Stimulated activated CD4-positive, alpha-beta T cell treated with anti-CD3 and anti-CD28 coated beads, Interleukin-4, amount 100 ng/mL, for 4 hours (primary cell): ENCODE results near the gene STK38.
"Not testable (repeated sequence)": the region's sequence is repeated elsewhere in the genome, so short reads cannot be mapped to it uniquely, and the experiment has no call there.

Experiments used
- DNase-seq, 2 experiments: peaks; one replicate each; pipeline ENCODE4 v3.0.0-alpha.2; 2020

STK38 gene

GRCh38 chr6:36517408-36517807 is 29.9 kb downstream of the STK38 start:
- DNase-seq, result no peak

GRCh38 chr6:36516988-36517387 is 30.3 kb downstream of the STK38 start:
- no peak for DNase-seq

- DNase-seq, result no peak
Measured at GRCh38 chr6:36516559-36516958, 30.7 kb downstream of the STK38 start.

- DNase-seq, result no peak
Measured at GRCh38 chr6:36515844-36516243, 31.4 kb downstream of the STK38 start.

- no peak for DNase-seq
Measured at GRCh38 chr6:36514554-36515456, 32.5 kb downstream of the STK38 start.

GRCh38 chr6:36510365-36510764 is 36.9 kb downstream of the STK38 start:
- DNase-seq, result no peak

- DNase-seq, result no peak
Measured at GRCh38 chr6:36508532-36508931, 38.7 kb downstream of the STK38 start.

- no peak for DNase-seq
Measured at GRCh38 chr6:36506611-36507010, 40.7 kb downstream of the STK38 start.

GRCh38 chr6:36505744-36506534 is 41.3 kb downstream of the STK38 start:
- no peak for DNase-seq

- DNase-seq, result no peak
Measured at GRCh38 chr6:36504982-36505381, 42.3 kb downstream of the STK38 start.

GRCh38 chr6:36504181-36504580 is 43.1 kb downstream of the STK38 start:
- DNase-seq, result no peak

- no peak for DNase-seq
Measured at GRCh38 chr6:36501686-36502085, 45.6 kb downstream of the STK38 start.

GRCh38 chr6:36499918-36500317 is 47.4 kb downstream of the STK38 start:
- no peak for DNase-seq

- DNase-seq, result no peak
Measured at GRCh38 chr6:36495086-36495485, 52.2 kb downstream of the STK38 start.

- no peak for DNase-seq
Measured at GRCh38 chr6:36493859-36494258, 53.4 kb downstream of the STK38 start.

GRCh38 chr6:36493319-36493718 is 54.0 kb downstream of the STK38 start:
- no peak for DNase-seq

GRCh38 chr6:36492621-36493020 is 54.7 kb downstream of the STK38 start:
- DNase-seq, result no peak

GRCh38 chr6:36492092-36492491 is 55.2 kb downstream of the STK38 start:
- no peak for DNase-seq

GRCh38 chr6:36491378-36491965 is 55.8 kb downstream of the STK38 start:
- no peak for DNase-seq

GRCh38 chr6:36489426-36489825 is 57.9 kb downstream of the STK38 start:
- no peak for DNase-seq

- DNase-seq, result no peak
Measured at GRCh38 chr6:36488221-36488620, 59.1 kb downstream of the STK38 start.

GRCh38 chr6:36487698-36488097 is 59.6 kb downstream of the STK38 start:
- no peak for DNase-seq

GRCh38 chr6:36484736-36485135 is 62.5 kb downstream of the STK38 start:
- DNase-seq, result no peak

- DNase-seq, result not testable (repeated sequence)
Measured at GRCh38 chr6:36483326-36483725, 64.0 kb downstream of the STK38 start.
